ENCODE measurements around the gene ADH7.

The ADH7 gene

DNA sequence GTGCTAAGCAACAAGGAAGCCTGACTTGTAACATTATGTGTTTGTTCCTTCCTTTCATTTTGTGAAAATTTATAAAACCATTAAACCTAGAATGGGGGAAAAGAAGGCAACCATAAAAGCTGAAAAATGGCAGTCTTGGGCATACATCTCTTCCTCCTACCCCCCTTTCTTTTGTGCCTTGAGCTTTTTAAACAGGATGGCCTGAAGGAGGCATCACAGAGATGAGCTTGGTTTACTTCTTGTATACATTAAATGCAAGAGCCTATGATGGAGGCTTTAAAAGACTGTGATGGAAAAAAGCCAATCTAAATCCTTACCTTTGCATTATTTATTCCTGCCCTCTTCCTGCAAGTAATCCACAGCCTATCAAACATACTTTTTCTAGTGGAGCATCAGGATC lies 36.2 kb upstream of the ADH7 start:
- Histone ChIP-seq H3K79me2 (ENCODE audit: low read length) (no peaks in the 10 kb centered on the region), H3K9ac (ENCODE audit: low read length) (no peak overlapping the region), H3K27ac (ENCODE audit: low read length) (no peak overlapping the region), H3K4me2 (ENCODE audit: low read length) (no peak overlapping the region), H3K4me3 (ENCODE audit: low read length) (no peak overlapping the region), H3K36me3 (replicated peaks; ENCODE audit: low read depth, low read length) (no peaks in the 10 kb centered on the region), H3K27me3 (ENCODE audit: low read depth, low read length) (no peaks in the 10 kb centered on the region), H3K4me1 (ENCODE audit: low read length) (no peaks in the 10 kb centered on the region), H2AFZ (ENCODE audit: low read depth, low read length) (no peak overlapping the region), H3K9me3 (ENCODE audit: insufficient read depth, low read length) (no peaks in the 10 kb centered on the region), H4K20me1 (ENCODE audit: insufficient read depth, low read length) (no peaks in the 10 kb centered on the region)
- no peak for TF ChIP-seq EZH2phosphoT487 (IDR thresholded peaks at IDR 0.05; ENCODE audit: low read depth)
- TF ChIP-seq, protein P1, sequence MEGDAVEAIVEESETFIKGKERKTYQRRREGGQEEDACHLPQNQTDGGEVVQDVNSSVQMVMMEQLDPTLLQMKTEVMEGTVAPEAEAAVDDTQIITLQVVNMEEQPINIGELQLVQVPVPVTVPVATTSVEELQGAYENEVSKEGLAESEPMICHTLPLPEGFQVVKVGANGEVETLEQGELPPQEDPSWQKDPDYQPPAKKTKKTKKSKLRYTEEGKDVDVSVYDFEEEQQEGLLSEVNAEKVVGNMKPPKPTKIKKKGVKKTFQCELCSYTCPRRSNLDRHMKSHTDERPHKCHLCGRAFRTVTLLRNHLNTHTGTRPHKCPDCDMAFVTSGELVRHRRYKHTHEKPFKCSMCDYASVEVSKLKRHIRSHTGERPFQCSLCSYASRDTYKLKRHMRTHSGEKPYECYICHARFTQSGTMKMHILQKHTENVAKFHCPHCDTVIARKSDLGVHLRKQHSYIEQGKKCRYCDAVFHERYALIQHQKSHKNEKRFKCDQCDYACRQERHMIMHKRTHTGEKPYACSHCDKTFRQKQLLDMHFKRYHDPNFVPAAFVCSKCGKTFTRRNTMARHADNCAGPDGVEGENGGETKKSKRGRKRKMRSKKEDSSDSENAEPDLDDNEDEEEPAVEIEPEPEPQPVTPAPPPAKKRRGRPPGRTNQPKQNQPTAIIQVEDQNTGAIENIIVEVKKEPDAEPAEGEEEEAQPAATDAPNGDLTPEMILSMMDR (IDR thresholded peaks at IDR 0.05; ENCODE audit: low read depth, low read length), result 0 out of 2 replicates have a peak, but pooled peaks have one; percentile 8

DNA sequence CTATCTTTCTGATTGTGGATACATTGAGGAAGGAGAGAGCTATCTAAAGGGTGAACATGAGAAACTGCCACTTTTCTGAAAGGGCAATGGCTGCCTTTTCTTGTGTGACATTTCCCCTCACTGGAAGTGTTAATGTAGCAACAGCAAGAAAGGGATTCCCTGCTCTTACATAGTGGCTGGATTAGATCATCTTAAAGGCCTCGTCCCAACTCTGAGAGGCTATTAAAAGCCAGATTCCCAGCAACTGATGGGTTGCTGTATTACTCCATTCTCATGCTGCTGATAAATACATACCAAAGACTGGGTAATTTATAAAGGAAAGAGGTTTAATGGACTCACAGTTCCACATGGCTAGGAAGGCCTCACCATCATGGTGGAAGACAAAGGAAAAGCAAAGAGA lies 33.7 kb upstream of the ADH7 start:
- H3K9ac ChIP-seq (ENCODE audit: low read length), result no peak overlapping the region
- H3K79me2 ChIP-seq (ENCODE audit: low read length), result no peaks in the 10 kb centered on the region
- no peaks in the 10 kb centered on the region for H3K27me3 ChIP-seq (ENCODE audit: low read depth, low read length)
- H3K4me1 ChIP-seq (ENCODE audit: low read length), result peaks cover 2% of the 10 kb centered on the region
- H3K9me3 ChIP-seq (ENCODE audit: insufficient read depth, low read length), result no peaks in the 10 kb centered on the region
- H3K36me3 ChIP-seq (replicated peaks; ENCODE audit: low read depth, low read length), result no peaks in the 10 kb centered on the region
- no peak overlapping the region for H3K4me3 ChIP-seq (ENCODE audit: low read length)
- no peak for TF ChIP-seq EZH2phosphoT487 (IDR thresholded peaks at IDR 0.05; ENCODE audit: low read depth)
- TF ChIP-seq, protein P1 (IDR thresholded peaks at IDR 0.05; ENCODE audit: low read depth, low read length), result no peak
- no peak overlapping the region for H3K4me2 ChIP-seq (ENCODE audit: low read length)
- H2AFZ ChIP-seq (ENCODE audit: low read depth, low read length), result no peak overlapping the region
- no peak overlapping the region for H3K27ac ChIP-seq (ENCODE audit: low read length)
- no peaks in the 10 kb centered on the region for H4K20me1 ChIP-seq (ENCODE audit: insufficient read depth, low read length)

GRCh38 chr4:99467887-99468286 lies 32.7 kb upstream of the ADH7 start:
- no peak overlapping the region for H3K9ac ChIP-seq (ENCODE audit: low read length)
- H3K27me3 ChIP-seq (ENCODE audit: low read depth, low read length), result no peaks in the 10 kb centered on the region
- H3K9me3 ChIP-seq (ENCODE audit: insufficient read depth, low read length), result no peaks in the 10 kb centered on the region
- no peak overlapping the region for H2AFZ ChIP-seq (ENCODE audit: low read depth, low read length)
- no peaks in the 10 kb centered on the region for H4K20me1 ChIP-seq (ENCODE audit: insufficient read depth, low read length)
- no peaks in the 10 kb centered on the region for H3K79me2 ChIP-seq (ENCODE audit: low read length)
- H3K4me1 ChIP-seq (ENCODE audit: low read length), result peaks cover 7% of the 10 kb centered on the region
- H3K27ac ChIP-seq (ENCODE audit: low read length), result no peak overlapping the region
- H3K36me3 ChIP-seq (replicated peaks; ENCODE audit: low read depth, low read length), result no peaks in the 10 kb centered on the region
- H3K4me2 ChIP-seq (ENCODE audit: low read length), result no peak overlapping the region
- TF ChIP-seq EZH2phosphoT487 (IDR thresholded peaks at IDR 0.05; ENCODE audit: low read depth), result no peak
- TF ChIP-seq, protein P1 (IDR thresholded peaks at IDR 0.05; ENCODE audit: low read depth, low read length), result no peak
- no peak overlapping the region for H3K4me3 ChIP-seq (ENCODE audit: low read length)

DNA sequence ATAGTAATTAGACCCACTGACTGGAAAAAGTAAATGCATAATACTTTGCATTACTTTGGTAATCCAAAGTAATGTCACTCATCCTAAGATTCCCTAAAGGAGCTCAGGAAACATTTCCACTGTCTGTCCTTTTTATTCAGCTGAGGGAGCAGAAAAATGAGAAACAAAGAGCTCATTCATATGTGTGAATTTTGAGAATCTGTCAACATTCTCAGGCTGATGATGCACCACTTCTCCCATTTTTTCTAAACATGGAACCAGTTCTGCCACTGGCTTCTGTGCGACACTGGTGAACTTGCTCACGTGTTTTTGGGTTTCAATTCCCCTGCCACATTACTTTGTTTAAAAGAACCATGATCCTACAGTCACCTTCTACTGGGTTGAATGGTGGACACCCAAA lies 28.4 kb upstream of the ADH7 start:
- Histone ChIP-seq H3K4me1 (ENCODE audit: low read length) (peaks cover 7% of the 10 kb centered on the region), H4K20me1 (ENCODE audit: insufficient read depth, low read length) (no peaks in the 10 kb centered on the region), H3K36me3 (replicated peaks; ENCODE audit: low read depth, low read length) (no peaks in the 10 kb centered on the region), H3K79me2 (ENCODE audit: low read length) (no peaks in the 10 kb centered on the region), H3K27ac (ENCODE audit: low read length) (no peak overlapping the region), H3K4me3 (ENCODE audit: low read length) (no peak overlapping the region), H3K9ac (ENCODE audit: low read length) (no peak overlapping the region), H2AFZ (ENCODE audit: low read depth, low read length) (no peak overlapping the region), H3K27me3 (ENCODE audit: low read depth, low read length) (no peaks in the 10 kb centered on the region), H3K9me3 (ENCODE audit: insufficient read depth, low read length) (no peaks in the 10 kb centered on the region), H3K4me2 (ENCODE audit: low read length) (peak overlapping the region; percentile 3; the same call in 1 of the 2 replicates)
- TF ChIP-seq, protein P1 (IDR thresholded peaks at IDR 0.05; ENCODE audit: low read depth, low read length), result no peak
- no peak for TF ChIP-seq EZH2phosphoT487 (IDR thresholded peaks at IDR 0.05; ENCODE audit: low read depth)

Measured in OCI-LY3 (cell line).